SJSA1 (cell line): ENCODE results near the gene CSHL1. TPM values are rescaled to one million over a fixed set of nuclear protein-coding genes. Genes with fewer than 3 reads are reported as not detected.
A peak's percentile ranks its signal among the peaks of the same experiment; 100 is the strongest.
"Not testable (repeated sequence)": the region's sequence is repeated elsewhere in the genome, so short reads cannot be mapped to it uniquely, and the experiment has no call there.

Experiments used
- DNase-seq, 2 experiments: peaks; one replicate each; pipeline ENCODE4 v3.0.0-alpha.2; 2015 to 2020; ENCODE audit warnings: low spot score in 2 of 2, low read depth in 1 of 2
- H3K27ac ChIP-seq: fragments of 250-450 bp; sonication (Bioruptor Pico); 2 replicates; pipeline ENCODE4 v1.5.1; 2020; ENCODE audit warnings: mild to moderate bottlenecking, moderate library complexity
- H3K27me3 ChIP-seq: fragments of 250-450 bp; sonication (Bioruptor Pico); replicated peaks from 2 replicates; pipeline ENCODE4 v1.5.1; 2020; ENCODE audit warnings: mild to moderate bottlenecking, moderate library complexity
- H3K36me3 ChIP-seq: fragments of 250-450 bp; sonication (Bioruptor Pico); 2 replicates; pipeline ENCODE4 v1.5.1; 2020; ENCODE audit warnings: mild to moderate bottlenecking
- H3K4me1 ChIP-seq: fragments of 250-450 bp; sonication (Bioruptor Pico); replicated peaks from 2 replicates; pipeline ENCODE4 v1.6.1; 2021; ENCODE audit warnings: mild to moderate bottlenecking
- H3K4me3 ChIP-seq: fragments of 250-450 bp; sonication (Bioruptor Pico); 2 replicates; pipeline ENCODE4 v1.5.1; 2020; ENCODE audit warnings: mild to moderate bottlenecking
- H3K9me3 ChIP-seq: fragments of 250-450 bp; sonication (Bioruptor Pico); replicated peaks from 2 replicates; pipeline ENCODE4 v1.5.1; 2020; ENCODE audit warnings: mild to moderate bottlenecking
- total RNA-seq: library from RNA; depleted of rRNA; stranded (reverse); fragments of >200 nt; shearing (Covaris generic); gene quantifications from 2 replicates; pipeline ENCODE4 v1.2.3, GENCODE V29; 2014

Gene CSHL1
- total RNA-seq, 1 experiment from 2014 or later = not detected

DNA sequence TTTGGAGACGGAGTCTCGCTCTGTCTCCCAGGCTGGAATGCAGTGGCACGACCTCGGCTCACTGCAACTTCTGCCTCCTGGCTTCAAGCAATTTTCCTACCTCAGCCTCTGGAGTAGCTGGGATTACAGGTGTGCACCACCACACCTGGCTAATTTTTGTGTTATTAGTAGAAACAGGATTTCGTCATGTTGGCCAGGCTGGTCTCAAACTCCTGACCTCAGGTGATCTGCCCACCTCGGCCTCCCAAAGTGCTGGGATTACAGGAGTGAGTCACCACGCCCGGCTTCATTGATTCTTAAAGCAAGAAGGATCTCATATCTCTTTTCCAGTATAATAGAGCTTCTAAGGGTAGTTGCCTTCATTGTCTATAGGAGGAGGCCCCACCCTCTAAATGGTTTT lies 6.3 kb downstream of the CSHL1 start:
- not testable (repeated sequence) for H3K27ac ChIP-seq, H3K9me3 ChIP-seq, H3K36me3 ChIP-seq, H3K4me3 ChIP-seq, H3K4me1 ChIP-seq, H3K27me3 ChIP-seq, DNase-seq

- DNase-seq, H3K27me3 ChIP-seq, H3K27ac ChIP-seq, H3K36me3 ChIP-seq, H3K4me3 ChIP-seq, H3K4me1 ChIP-seq, H3K9me3 ChIP-seq: not testable (repeated sequence)
These were observed 7.3 kb downstream of the CSHL1 start for GRCh38 chr17:63903787-63904201.

- not testable (repeated sequence) for H3K9me3 ChIP-seq, H3K27ac ChIP-seq, H3K36me3 ChIP-seq, H3K27me3 ChIP-seq, DNase-seq, H3K4me1 ChIP-seq, H3K4me3 ChIP-seq
These were observed 9.1 kb downstream of the CSHL1 start for GRCh38 chr17:63901971-63902370.

DNA sequence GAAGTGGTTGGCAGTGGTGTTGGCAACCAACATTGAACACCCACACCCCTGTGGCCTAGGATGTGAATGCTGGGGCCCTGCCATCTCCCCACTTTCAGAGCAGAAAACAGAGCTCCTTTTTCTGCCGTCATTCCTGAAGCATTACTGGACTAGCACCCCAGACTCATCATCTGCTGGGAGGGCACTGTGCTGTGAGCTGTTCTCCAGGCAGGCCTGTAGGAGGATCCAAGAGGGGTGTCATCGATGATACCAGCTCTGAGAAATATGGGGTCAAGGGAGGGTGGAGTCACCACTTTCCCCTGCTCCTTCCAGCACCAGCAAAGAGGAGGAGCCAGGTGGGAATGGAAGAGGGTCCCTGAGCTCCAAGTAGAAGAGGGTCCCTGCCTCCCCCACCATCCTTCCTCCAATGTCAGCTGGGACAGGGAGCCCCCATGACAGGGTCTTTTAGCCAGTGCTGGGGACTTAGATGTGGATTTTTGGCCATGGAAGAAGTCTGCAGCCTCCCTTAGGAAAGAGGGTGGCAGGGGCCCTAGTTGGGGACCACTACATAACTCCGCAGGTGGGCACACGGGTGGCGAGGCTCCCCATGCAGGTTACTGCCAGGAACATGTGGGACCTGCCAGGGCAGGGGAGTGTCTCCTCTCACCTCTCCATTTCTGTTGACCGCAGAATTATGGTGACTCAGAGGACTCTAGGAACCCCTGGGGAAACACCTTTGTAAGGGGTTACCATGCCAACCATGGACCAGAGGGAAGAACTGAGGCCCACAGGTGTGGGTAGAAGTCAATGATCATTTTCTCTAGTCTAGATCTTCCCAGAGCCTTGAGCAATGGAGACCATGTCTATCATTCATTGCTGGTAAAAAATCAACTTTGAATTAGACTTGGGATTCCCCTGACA lies 11.9 kb downstream of the CSHL1 start:
- not testable (repeated sequence) for DNase-seq, H3K4me3 ChIP-seq, H3K4me1 ChIP-seq, H3K9me3 ChIP-seq, H3K27ac ChIP-seq, H3K27me3 ChIP-seq, H3K36me3 ChIP-seq

DNA sequence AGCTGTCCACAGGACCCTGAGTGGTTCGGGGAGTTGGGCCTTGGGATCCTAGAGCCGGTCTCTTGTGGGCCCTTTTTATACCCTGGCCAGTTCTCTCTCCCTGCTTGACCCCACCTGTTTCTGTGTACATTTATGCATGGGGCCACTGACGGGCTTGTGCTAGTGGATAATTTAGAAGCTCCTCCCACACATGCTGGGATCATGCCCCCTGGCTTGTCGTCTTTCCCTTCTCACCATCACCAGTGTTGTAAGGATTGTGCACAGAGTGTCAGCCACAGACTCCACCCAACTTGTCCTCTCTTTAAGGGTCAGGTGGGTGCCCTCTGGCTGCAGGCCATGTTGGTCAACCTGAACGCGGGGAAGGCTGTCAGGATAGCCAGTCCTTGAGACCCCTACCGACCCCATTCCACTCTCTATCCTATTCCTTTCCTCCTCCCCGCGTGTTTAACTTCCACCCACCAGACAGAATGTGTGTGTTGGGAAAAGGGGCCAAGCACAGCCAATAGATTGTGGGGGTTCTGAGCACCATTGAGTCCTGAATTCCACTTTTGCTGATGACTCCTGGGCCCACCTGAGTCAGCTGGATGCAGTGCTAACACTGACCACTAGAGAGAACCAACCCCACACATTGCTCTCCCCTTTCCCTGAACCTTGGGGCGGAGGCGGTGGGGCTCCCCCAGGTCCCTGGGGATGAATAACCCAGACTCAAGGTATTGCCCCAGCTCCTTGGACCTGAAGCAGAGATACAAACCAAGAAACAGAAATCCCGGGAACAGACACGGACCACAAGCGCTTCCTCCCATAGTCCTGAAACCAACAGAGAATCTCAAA lies 14.3 kb downstream of the CSHL1 start, which contains the start of gene CSH1:
Gene CSH1 (minus strand): TSS at position 51 of the 831 bp plus-strand sequence. CDS start 63 bp downstream, outside the sequence.
- not testable (repeated sequence) for H3K27ac ChIP-seq, H3K4me1 ChIP-seq, H3K9me3 ChIP-seq, H3K36me3 ChIP-seq, DNase-seq, H3K4me3 ChIP-seq
- peaks cover 11% of the 10 kb centered on the region for H3K27me3 ChIP-seq

GRCh38 chr17:63894821-63895220 lies 16.2 kb downstream of the CSHL1 start:
- not testable (repeated sequence) for H3K4me3 ChIP-seq

GRCh38 chr17:63894021-63894420 lies 17.0 kb downstream of the CSHL1 start:
- H3K27me3 ChIP-seq = peaks cover 11% of the 10 kb centered on the region
- not testable (repeated sequence) for H3K4me3 ChIP-seq, H3K4me1 ChIP-seq, H3K27ac ChIP-seq, H3K36me3 ChIP-seq, H3K9me3 ChIP-seq
- DNase-seq = peak in 1 of 2 experiments; percentile 35

More at GRCh38 chr17:63894821-63895220, 16.2 kb downstream of the CSHL1 start:
- H3K9me3 ChIP-seq, H3K36me3 ChIP-seq, H3K27ac ChIP-seq, H3K4me1 ChIP-seq: not testable (repeated sequence)
- peaks cover 11% of the 10 kb centered on the region for H3K27me3 ChIP-seq
- DNase-seq = peak in 1 of 2 experiments; percentile 30

- not testable (repeated sequence) for DNase-seq, H3K36me3 ChIP-seq, H3K9me3 ChIP-seq, H3K4me1 ChIP-seq, H3K27ac ChIP-seq, H3K4me3 ChIP-seq
- peaks cover 11% of the 10 kb centered on the region for H3K27me3 ChIP-seq
These were observed 18.6 kb downstream of the CSHL1 start for GRCh38 chr17:63892316-63893037.

DNA sequence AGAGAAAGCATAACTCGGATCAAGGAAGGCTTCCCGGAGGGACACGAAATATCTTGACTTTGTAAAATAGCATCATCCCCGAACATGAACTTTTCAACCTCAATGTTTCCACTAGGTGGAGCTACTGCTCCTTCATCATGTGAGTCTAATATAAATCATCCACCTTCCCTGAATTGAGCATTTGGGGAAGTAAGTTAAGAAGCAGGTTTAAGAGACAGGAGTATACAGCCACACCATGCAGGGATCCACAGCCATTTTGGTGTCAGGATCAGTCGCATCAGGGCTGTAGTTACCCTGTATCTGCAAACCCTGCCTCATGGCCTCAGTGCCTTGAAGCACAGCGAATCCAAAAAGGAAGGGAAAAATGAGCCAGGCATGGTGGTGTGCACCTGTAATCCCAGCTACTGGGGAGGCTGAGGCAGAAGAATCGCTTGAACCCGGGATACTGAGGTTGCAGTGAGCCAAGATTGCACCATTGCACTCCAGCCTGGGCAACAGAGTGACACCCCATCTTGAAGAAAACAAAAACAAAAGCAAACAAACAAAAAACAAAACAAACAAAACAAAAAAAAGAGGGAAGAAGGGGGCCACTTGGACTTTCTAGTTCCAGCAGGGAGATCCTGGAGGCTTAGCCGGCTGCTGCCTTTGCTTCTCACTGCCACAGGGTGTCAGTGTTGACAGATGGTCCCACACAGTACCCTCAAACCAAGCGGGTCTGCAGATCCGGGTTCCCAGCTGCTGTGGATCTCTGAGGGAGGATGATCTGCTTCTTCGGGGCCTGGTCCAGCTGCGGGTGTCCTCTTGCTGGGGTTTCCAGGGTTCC lies 21.8 kb downstream of the CSHL1 start:
- H3K27me3 ChIP-seq = peaks cover 11% of the 10 kb centered on the region
- H3K36me3 ChIP-seq, H3K27ac ChIP-seq, H3K4me3 ChIP-seq, H3K4me1 ChIP-seq, H3K9me3 ChIP-seq: not testable (repeated sequence)
- DNase-seq = peak in 1 of 2 experiments; percentile 52

GRCh38 chr17:63885119-63885518 lies 25.9 kb downstream of the CSHL1 start:
- not testable (repeated sequence) for H3K9me3 ChIP-seq, H3K27ac ChIP-seq, H3K4me1 ChIP-seq, H3K27me3 ChIP-seq, H3K36me3 ChIP-seq, H3K4me3 ChIP-seq
- DNase-seq = peak in 1 of 2 experiments; percentile 27

DNA sequence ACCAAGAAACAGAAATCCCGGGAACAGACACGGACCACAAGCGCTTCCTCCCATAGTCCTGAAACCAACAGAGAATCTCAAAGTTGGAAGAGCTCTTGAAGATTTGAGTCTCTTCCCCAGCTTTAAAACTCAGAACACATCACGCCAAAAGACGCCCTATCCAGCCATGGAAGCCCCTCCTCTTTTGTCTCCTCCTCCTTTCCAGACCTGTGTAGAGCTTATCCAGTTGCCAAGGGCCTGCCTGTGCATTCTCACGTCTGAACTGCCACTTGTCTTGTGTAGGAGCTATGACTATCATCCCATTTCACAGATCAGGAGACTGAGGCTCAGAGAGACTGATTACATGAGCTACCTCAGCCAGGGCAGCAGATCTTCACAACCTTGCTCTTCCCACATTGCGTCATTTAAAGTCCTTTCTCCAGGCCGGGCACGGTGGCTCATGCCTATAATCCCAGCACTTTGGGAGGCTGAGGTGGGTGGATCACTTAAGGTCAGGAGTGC lies 28.4 kb downstream of the CSHL1 start:
- not testable (repeated sequence) for H3K36me3 ChIP-seq, H3K4me3 ChIP-seq, H3K27me3 ChIP-seq, H3K4me1 ChIP-seq, H3K27ac ChIP-seq, H3K9me3 ChIP-seq, DNase-seq

DNA sequence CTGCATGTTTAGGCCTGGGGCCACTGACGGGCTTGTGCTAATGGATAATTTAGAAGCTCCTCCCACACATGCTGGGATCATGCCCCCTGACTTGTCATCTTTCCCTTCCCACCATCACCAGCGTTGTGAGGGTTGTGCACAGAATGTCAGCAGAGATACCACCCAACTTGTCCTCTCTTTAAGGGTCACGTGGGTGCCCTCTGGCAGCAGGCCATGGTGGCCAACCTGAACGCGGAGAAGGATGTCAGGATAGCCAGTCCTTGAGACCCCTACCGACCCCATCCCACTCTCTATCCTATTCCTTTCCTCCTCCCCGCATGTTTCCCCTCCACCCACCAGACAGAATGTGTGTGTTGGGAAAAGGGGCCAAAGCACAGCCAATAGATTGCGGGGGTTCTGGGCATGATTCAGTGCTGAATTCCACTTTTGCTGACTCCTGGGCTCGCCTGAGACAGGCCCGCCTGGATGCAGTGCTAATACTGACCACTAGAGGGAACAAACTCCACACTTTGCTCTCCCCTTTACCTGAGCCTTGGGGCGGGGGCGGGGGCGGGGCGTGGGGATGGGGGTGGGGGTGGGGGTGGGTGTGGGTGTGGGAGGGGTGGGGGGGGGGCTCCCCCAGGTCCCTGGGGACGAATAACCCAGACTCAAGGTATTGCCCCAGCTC lies 29.0 kb downstream of the CSHL1 start, which contains the start of gene GH2:
Gene GH2 (minus strand): TSS at position 10 of the 667 bp plus-strand sequence. CDS start 143 bp downstream, outside the sequence.
- H3K4me3 ChIP-seq = no peak within 1 kb of the TSS
- no peak within 1 kb of the TSS for H3K27ac ChIP-seq
- DNase-seq = peak in 1 of 2 experiments; percentile 52
- no peaks in the 10 kb centered on the region for H3K9me3 ChIP-seq
- no peaks in the 10 kb centered on the region for H3K4me1 ChIP-seq
- H3K27me3 ChIP-seq = no peaks in the 10 kb centered on the region
- no peaks in the 10 kb centered on the region for H3K36me3 ChIP-seq
